Activated T-cell treated with anti-CD3 and anti-CD28 coated beads for 1 hour (primary cell): ENCODE data around the gene NPAS1.

Source experiments
- DNase-seq: peaks from one replicate; pipeline ENCODE4 v3.0.0-alpha.2; 2020; ENCODE audit warnings: low read depth

The NPAS1 gene

GRCh38 chr19:47019431-47020041 is at the start of gene NPAS1:
Gene NPAS1, plus strand, starts transcription at chr19:47019837. Its CDS starts 1,211 bp downstream, at chr19:47021048.
- DNase-seq: no peak

DNA sequence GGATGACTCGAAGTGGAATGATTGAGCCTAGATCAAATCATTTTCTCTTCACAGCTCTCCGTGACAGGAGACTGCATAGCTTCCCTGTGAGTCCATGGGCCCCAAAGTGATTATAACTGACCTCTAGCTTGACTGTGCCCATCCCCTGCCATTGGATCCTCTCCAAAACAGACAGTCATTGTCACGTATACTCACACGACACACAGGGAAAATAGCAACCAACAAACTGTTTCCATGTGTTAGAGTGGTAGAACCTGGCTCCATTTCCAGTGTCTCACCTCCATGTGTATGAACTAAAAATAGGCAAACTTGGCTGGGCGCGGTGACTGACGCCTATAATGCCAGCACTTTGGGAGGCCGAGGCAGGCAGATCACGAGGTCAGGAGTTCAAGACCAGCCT is 48.8 kb upstream of the NPAS1 start:
- DNase-seq: no peak

- no peak for DNase-seq
Observed at GRCh38 chr19:46972311-46972710, 47.3 kb upstream of the NPAS1 start.

GRCh38 chr19:46974181-46974580 is 45.5 kb upstream of the NPAS1 start:
- DNase-seq: no peak

DNA sequence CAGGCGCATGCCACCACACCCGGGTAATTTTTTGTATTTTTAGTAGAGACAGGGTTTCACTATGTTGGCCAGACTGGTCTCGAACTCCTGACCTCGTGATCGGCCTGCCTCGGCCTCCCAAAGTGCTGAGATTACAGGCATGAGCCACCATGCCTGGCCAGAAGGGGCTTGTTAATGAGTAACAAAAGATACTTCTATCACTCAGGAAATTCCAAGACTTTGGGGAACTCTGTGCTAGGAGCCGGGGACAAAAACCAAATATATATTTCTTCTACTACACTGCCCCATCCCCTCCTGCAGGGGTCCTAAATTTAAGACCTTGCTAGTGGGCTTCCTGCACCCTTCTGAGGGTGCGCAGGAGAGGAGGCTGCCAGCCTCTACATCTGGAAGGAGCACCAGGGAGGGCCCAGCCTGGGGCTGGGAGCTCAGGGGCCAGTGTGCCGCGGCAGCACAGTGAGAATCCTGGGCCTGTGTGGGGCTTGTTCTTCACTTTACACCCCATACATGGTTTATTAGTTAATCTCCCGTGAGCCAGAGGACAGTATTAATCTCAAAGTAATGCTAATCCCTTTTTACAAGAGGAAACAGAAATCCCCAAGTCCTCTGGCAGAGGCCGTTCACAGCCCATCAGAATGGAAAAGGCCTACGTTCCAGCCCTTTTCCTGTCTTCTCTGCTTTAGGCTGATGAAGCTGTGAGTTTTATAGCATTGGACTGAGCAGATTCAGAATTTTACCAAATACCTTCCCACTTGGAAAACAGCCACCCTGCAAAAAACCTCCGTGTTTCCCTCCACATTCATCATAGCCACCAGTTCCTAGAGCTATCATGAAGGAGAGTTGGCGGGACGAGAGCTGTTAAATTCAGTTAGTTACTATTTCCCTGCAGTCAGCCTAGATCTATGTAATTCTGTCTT is 44.4 kb upstream of the NPAS1 start:
- DNase-seq: no peak

- DNase-seq: no peak
Observed at GRCh38 chr19:46975925-46976782, 43.5 kb upstream of the NPAS1 start.

DNA sequence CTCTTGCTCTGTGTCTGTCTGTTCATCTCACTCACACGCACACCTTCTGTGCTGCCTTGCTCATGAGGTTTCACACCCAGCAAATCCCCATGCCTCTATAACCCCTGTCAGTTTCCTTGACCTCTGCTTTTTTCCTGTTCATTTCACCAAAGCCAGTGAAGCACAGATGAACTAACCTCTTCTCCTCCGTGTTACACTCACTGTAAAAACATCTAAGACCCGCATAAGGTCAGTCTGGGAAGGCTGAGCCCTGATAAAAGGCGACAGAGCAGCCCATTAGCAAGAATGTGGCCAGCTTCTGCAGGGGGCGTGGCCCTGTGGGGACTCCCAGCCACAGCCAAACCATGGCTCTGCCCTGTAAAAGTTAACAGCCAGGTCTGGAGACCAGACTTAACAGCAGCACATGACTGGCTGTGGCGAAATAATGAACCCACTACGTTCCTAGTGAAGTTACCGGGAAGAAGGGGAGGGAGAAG is 42.8 kb upstream of the NPAS1 start:
- DNase-seq: no peak

DNA sequence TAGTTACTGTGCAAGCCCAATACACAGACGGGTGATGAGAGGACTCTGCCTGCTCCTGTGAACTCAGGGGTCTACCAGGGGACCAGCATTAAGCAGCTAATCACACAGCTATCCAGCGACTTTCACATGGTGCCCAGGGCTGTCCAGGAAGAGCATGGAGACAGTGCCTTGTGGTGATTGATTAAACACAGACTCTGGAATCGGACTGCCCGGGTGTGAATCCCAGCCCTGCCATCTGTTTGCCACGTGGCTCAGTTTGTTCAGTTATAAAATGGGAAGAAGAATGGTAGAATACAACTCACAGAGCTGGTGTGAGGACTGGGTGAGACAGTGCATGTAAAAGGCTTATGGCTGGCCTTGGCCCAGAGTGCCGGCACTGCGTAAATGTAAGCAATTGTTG is 42.1 kb upstream of the NPAS1 start:
- no peak for DNase-seq

- DNase-seq: no peak
Observed at GRCh38 chr19:46978171-46978869, 41.3 kb upstream of the NPAS1 start.

DNA sequence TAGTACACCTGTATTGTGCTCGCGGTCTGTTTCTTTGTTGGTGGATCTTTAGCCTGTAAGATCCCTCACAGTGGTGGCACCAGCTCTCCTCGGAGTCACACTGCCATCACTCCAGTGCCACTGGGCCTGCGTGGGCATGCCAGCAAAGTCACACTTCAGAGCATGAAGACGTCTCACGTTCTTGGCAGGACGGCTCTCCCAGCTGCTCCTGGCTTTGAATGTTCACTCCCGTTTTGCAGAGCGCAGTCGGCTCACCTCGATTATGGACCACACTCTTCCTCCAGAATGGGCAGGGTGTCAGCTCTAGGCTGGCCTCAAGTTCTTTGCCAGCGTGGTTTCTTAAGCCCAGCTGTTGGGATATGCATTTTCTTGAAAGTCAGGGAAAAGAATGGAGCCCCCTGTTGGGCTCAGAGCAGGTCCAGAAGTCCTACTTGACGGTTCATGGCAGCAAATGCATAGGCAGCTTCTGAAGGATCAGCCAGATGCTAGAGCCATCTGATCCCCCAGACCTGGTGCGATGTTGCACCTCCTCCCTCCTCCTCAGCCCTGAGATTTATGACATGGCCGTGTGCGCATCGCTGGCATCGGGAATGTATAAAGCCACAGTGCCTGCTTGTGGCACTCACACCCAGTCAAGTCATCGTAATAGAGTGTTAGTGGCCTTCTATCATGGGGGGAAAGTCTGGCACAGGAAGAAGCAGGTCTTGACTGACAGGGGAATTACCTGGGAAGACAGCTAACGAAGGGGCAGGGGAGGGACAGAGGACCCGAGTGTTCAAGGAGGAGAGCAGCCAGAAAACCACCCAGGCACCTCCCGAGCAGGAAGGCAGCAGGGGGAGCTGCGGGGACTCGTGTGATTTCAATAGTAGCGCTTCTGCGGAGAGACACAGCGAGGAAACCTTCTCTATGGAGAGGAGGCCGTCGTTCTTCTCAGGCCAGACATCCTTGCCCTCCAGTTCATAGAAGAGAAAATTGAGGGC is 40.2 kb upstream of the NPAS1 start:
- DNase-seq: no peak

GRCh38 chr19:46980761-46981160 is 38.9 kb upstream of the NPAS1 start:
- no peak for DNase-seq

DNA sequence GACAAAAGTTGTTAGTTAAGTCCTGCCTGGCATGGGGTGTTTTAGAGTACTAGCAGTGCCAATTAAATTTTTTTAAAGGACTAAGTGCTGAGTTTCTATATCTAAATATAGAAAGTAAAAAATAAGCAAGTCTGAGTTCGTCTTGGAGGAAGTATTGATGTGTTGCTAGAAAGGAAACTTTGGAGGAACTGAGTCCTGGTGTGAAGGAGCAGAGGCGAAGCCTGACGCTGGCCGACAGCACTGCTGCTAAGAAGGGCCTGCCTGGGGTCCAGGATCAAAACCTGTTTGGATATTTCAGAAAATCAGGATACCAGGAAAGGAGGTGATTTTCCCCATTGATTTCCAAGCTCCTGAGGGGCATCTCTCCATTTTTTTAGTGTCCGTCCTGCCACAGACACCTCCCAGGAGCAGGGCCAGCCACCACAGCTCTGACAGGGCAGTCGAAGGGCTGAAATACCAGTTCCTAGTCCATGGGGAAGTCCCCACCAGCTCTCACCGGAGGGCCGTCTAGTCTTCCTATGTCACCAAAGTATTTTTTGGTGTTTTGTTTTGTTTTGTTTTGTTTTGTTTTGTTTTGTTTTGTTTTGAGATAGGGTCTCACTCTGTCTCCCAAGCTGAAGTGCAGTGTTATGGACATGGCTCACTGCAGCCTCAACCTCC is 38.2 kb upstream of the NPAS1 start:
- no peak for DNase-seq

DNA sequence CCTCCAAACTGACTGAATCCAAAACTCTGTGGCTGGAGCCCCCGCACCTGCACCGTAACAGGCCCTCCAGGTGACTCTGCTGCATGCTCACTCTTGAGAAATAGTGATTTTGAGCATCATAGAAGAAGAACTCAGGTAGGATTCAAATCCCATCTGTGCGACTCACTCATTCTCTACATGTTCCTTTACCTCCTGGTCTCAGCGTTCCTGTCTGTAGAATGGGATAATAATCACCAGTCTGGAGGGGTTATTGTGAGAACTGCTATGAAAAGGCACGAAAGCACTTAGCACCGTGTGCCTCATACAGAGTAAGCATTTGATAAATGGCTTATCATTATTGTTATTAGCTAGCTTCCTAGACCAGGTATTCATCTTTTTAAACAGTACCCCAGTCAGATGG is 36.5 kb upstream of the NPAS1 start:
- no peak for DNase-seq

DNA sequence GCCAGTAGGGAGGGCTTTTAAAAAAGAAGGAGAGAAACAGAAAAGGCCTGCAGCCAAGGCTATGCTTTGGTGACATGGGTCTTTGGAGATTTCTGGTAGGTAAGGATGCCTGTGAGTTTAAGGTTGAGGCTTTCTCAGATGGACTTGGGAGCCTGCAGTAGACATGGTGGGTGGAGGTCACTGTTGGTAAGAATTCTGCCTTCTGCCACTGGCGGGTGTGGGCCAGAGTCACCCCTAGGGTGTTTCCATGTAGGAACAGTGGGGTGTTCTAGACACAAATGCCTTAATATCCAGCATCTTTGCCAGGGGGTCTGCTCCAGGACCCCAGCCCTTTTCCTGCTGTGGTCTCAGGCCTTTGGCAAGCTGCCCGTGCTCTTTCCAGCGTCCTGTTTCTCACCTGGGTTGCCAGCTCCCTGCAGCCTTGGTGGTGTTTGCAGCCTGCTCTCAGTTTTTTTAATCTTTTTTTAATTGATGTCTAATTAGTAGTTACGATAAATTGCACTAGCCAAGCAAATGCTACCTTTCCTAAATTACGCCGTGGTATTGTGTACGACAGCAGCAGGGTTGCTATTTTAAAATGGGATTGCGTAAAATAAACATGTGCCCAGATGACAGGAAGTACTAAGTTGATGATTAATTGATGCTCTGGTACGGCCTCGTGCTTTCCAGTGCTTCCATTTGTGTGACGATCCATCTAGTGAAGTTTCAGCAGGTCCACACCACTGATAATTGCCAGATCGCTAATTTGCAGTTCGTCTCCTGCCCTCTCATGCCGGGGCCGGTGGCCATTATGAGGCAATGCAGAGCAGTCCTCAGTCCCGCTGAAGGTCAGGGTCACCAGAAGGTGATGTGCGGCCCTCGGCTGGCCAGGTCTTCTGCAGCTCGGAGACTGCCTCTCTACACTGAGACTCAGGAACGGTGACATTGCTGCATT is 35.3 kb upstream of the NPAS1 start:
- DNase-seq: no peak

- DNase-seq: no peak
Observed at GRCh38 chr19:46985542-46986415, 33.9 kb upstream of the NPAS1 start.

GRCh38 chr19:46988614-46989230 is 30.9 kb upstream of the NPAS1 start:
- DNase-seq: no peak

GRCh38 chr19:46990991-46991676 is 28.5 kb upstream of the NPAS1 start:
- peak; percentile 44 for DNase-seq
